ENCODE measurements around the gene MS4A15.

Gene MS4A15

GRCh38 chr11:60734279-60734678 is 22.4 kb upstream of the MS4A15 start:
- TF ChIP-seq CTCF (IDR thresholded peaks at IDR 0.05; ENCODE audit: low read depth, low read length) = no peak
- H3K4me3 ChIP-seq (ENCODE audit: low read depth, low read length) = no peak overlapping the region
- in situ Hi-C loops (cut with HindIII; ENCODE audit: low sequenced_read_pairs) = no loop called here
- DNase-seq (ENCODE audit: low read depth, low spot score) = no peak

- no peak overlapping the region for H3K4me3 ChIP-seq (ENCODE audit: low read depth, low read length)
- in situ Hi-C loops (cut with HindIII; ENCODE audit: low sequenced_read_pairs) = no loop called here
- no peak for TF ChIP-seq CTCF (IDR thresholded peaks at IDR 0.05; ENCODE audit: low read depth, low read length)
- DNase-seq (ENCODE audit: low read depth, low spot score) = no peak
Measured at GRCh38 chr11:60739114-60739513, 17.6 kb upstream of the MS4A15 start.

GRCh38 chr11:60740573-60740972 is 16.1 kb upstream of the MS4A15 start:
- in situ Hi-C loops (cut with HindIII; ENCODE audit: low sequenced_read_pairs) = no loop called here
- H3K4me3 ChIP-seq (ENCODE audit: low read depth, low read length) = no peak overlapping the region
- no peak for DNase-seq (ENCODE audit: low read depth, low spot score)
- no peak for TF ChIP-seq CTCF (IDR thresholded peaks at IDR 0.05; ENCODE audit: low read depth, low read length)

GRCh38 chr11:60741421-60741820 is 15.2 kb upstream of the MS4A15 start:
- DNase-seq (ENCODE audit: low read depth, low spot score) = no peak
- in situ Hi-C loops (cut with HindIII; ENCODE audit: low sequenced_read_pairs) = no loop called here
- TF ChIP-seq CTCF (IDR thresholded peaks at IDR 0.05; ENCODE audit: low read depth, low read length) = no peak
- H3K4me3 ChIP-seq (ENCODE audit: low read depth, low read length) = no peak overlapping the region

- TF ChIP-seq CTCF (IDR thresholded peaks at IDR 0.05; ENCODE audit: low read depth, low read length) = no peak
- in situ Hi-C loops (cut with HindIII; ENCODE audit: low sequenced_read_pairs) = no loop called here
- H3K4me3 ChIP-seq (ENCODE audit: low read depth, low read length) = no peak overlapping the region
- no peak for DNase-seq (ENCODE audit: low read depth, low spot score)
Measured at GRCh38 chr11:60743058-60743457, 13.6 kb upstream of the MS4A15 start.

GRCh38 chr11:60744114-60744513 is 12.6 kb upstream of the MS4A15 start:
- TF ChIP-seq CTCF (IDR thresholded peaks at IDR 0.05; ENCODE audit: low read depth, low read length) = no peak
- DNase-seq (ENCODE audit: low read depth, low spot score) = no peak
- in situ Hi-C loops (cut with HindIII; ENCODE audit: low sequenced_read_pairs) = no loop called here
- no peak overlapping the region for H3K4me3 ChIP-seq (ENCODE audit: low read depth, low read length)

GRCh38 chr11:60747359-60747873 is 9.3 kb upstream of the MS4A15 start:
- no peak for TF ChIP-seq CTCF (IDR thresholded peaks at IDR 0.05; ENCODE audit: low read depth, low read length)
- H3K4me3 ChIP-seq (ENCODE audit: low read depth, low read length) = no peak overlapping the region
- in situ Hi-C loops (cut with HindIII; ENCODE audit: low sequenced_read_pairs) = no loop called here
- DNase-seq (ENCODE audit: low read depth, low spot score) = no peak

All from astrocyte of the spinal cord (primary cell).